ENCODE measurements around the gene TRRAP. TPM values are rescaled to one million over a fixed set of nuclear protein-coding genes. Genes with fewer than 3 reads are reported as not detected.
"Not testable (repeated sequence)": the region's sequence is repeated elsewhere in the genome, so short reads cannot be mapped to it uniquely, and the experiment has no call there.

Gene TRRAP
- polyA plus RNA-seq, 1 donor (not counting 4 experiments of a cell fraction or from before 2014, with no cell fraction given), result 6.1 TPM

- Histone ChIP-seq H4K20me1 (ENCODE audit: control insufficient read depth, extremely low read depth, insufficient read depth, low read length) (no peaks in the 10 kb centered on the region), H3K27ac (ENCODE audit: control insufficient read depth, insufficient read depth, low read length) (no peak overlapping the region), H3K9ac (ENCODE audit: control insufficient read depth, extremely low read depth, insufficient read depth, low read length) (no peak overlapping the region), H3K79me2 (ENCODE audit: control insufficient read depth, insufficient read depth, low read length) (no peaks in the 10 kb centered on the region), H3K4me3 (ENCODE audit: control insufficient read depth in 2 of 3, extremely low read depth in 1 of 3, insufficient read depth in 2 of 3, low read depth in 1 of 3, low read length in 3 of 3) (no peak overlapping the region), H3K27me3 (ENCODE audit: control insufficient read depth, extremely low read depth, insufficient read depth, low read length) (peaks cover 2% of the 10 kb centered on the region), H3K4me2 (ENCODE audit: control insufficient read depth, extremely low read depth, insufficient read depth, low read depth, low read length) (no peak overlapping the region), H3K36me3 (ENCODE audit: control insufficient read depth in 2 of 2, extremely low read depth in 1 of 2, insufficient read depth in 2 of 2, low read length in 2 of 2) (no peaks in the 10 kb centered on the region), H3K9me3 (ENCODE audit: control insufficient read depth, low read depth, low read length) (no peaks in the 10 kb centered on the region), H2AFZ (ENCODE audit: control insufficient read depth, low read length) (no peak overlapping the region), H3K9me1 (ENCODE audit: control insufficient read depth, extremely low read depth, insufficient read depth, low read length) (no peaks in the 10 kb centered on the region), H3K4me1 (ENCODE audit: control insufficient read depth, extremely low read depth, insufficient read depth, low read length) (no peaks in the 10 kb centered on the region)
- FAIRE-seq, result no peak
- dilution Hi-C loops (cut with MboI; ENCODE audit: extremely low pct_ligation_motif_present, low sequenced_read_pairs), result loop anchor here (25.0 kb wide), 1 partner anchor 378 kb away; no protein-coding TSS in a partner anchor
- no peak for DNase-seq (ENCODE audit: low read depth, low spot score)
- no peak for TF ChIP-seq EZH2 (IDR thresholded peaks at IDR 0.05; ENCODE audit: low read length)
- TF ChIP-seq, protein P1, sequence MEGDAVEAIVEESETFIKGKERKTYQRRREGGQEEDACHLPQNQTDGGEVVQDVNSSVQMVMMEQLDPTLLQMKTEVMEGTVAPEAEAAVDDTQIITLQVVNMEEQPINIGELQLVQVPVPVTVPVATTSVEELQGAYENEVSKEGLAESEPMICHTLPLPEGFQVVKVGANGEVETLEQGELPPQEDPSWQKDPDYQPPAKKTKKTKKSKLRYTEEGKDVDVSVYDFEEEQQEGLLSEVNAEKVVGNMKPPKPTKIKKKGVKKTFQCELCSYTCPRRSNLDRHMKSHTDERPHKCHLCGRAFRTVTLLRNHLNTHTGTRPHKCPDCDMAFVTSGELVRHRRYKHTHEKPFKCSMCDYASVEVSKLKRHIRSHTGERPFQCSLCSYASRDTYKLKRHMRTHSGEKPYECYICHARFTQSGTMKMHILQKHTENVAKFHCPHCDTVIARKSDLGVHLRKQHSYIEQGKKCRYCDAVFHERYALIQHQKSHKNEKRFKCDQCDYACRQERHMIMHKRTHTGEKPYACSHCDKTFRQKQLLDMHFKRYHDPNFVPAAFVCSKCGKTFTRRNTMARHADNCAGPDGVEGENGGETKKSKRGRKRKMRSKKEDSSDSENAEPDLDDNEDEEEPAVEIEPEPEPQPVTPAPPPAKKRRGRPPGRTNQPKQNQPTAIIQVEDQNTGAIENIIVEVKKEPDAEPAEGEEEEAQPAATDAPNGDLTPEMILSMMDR (optimal IDR thresholded peaks at IDR 0.05 in 1 of 3, IDR thresholded peaks at IDR 0.05 in 1 of 3, conservative IDR thresholded peaks at IDR 0.05 in 1 of 3; ENCODE audit: extremely low read depth in 1 of 3, insufficient read depth in 2 of 3, low read length in 3 of 3), result no peak
Observed at GRCh38 chr7:98840722-98841121, 37.6 kb upstream of the TRRAP start.

DNA sequence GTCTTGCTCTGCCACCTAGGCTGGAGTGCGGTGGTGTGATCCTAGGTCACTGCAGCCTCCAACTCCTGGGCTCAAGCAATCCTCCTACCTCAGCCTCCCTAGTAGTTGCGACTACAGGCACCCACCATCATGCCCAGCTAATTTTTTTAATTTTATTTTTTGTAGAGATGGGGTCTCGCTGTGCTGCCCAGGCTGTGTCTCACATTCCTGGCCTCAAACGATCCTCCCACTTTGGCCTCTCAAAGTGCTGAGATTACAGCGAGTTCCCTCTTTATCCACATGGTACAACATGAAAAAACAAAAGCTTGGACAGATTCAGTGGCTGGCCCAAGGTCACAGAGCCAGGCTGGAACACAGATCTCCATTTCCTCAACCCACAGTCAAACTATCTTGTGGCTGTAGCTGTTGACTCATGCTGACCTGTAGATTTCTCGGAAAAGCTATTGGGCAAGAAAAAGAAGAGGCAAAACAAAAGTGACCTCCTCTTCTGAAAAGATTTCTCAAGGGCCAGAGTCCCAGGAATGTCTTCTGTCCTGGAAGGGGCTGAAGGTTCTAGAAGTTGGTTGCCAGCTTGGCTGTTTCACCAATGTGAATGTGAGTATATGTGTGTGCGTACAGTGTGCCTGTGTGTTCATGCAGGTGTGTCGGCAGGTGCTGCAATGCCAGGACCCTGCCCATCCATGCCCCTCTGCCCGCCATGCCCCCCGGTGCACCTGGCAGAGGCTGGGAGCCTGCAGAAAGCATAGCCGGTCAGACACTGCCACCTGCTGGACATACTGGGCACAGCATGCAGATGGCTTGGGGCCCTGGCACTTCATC, 36.9 kb upstream of the TRRAP start:
- no peak overlapping the region for H3K4me3 ChIP-seq (ENCODE audit: control insufficient read depth in 2 of 3, extremely low read depth in 1 of 3, insufficient read depth in 2 of 3, low read depth in 1 of 3, low read length in 3 of 3)
- no peaks in the 10 kb centered on the region for H4K20me1 ChIP-seq (ENCODE audit: control insufficient read depth, extremely low read depth, insufficient read depth, low read length)
- no peak overlapping the region for H3K4me2 ChIP-seq (ENCODE audit: control insufficient read depth, extremely low read depth, insufficient read depth, low read depth, low read length)
- no peak overlapping the region for H3K9ac ChIP-seq (ENCODE audit: control insufficient read depth, extremely low read depth, insufficient read depth, low read length)
- no peaks in the 10 kb centered on the region for H3K4me1 ChIP-seq (ENCODE audit: control insufficient read depth, extremely low read depth, insufficient read depth, low read length)
- no peak overlapping the region for H2AFZ ChIP-seq (ENCODE audit: control insufficient read depth, low read length)
- no peaks in the 10 kb centered on the region for H3K79me2 ChIP-seq (ENCODE audit: control insufficient read depth, insufficient read depth, low read length)
- peaks cover 2% of the 10 kb centered on the region for H3K27me3 ChIP-seq (ENCODE audit: control insufficient read depth, extremely low read depth, insufficient read depth, low read length)
- TF ChIP-seq, protein P1 (optimal IDR thresholded peaks at IDR 0.05 in 1 of 3, IDR thresholded peaks at IDR 0.05 in 1 of 3, conservative IDR thresholded peaks at IDR 0.05 in 1 of 3; ENCODE audit: extremely low read depth in 1 of 3, insufficient read depth in 2 of 3, low read length in 3 of 3), result peak; percentile 87 to 98 (median 94)
- TF ChIP-seq EZH2 (IDR thresholded peaks at IDR 0.05; ENCODE audit: low read length), result no peak
- DNase-seq (ENCODE audit: low read depth, low spot score), result no peak
- H3K9me1 ChIP-seq (ENCODE audit: control insufficient read depth, extremely low read depth, insufficient read depth, low read length), result no peaks in the 10 kb centered on the region
- H3K36me3 ChIP-seq (ENCODE audit: control insufficient read depth in 2 of 2, extremely low read depth in 1 of 2, insufficient read depth in 2 of 2, low read length in 2 of 2), result no peaks in the 10 kb centered on the region
- no peak overlapping the region for H3K27ac ChIP-seq (ENCODE audit: control insufficient read depth, insufficient read depth, low read length)
- H3K9me3 ChIP-seq (ENCODE audit: control insufficient read depth, low read depth, low read length), result no peaks in the 10 kb centered on the region
- dilution Hi-C loops (cut with MboI; ENCODE audit: extremely low pct_ligation_motif_present, low sequenced_read_pairs), result loop anchor here (25.0 kb wide), 1 partner anchor 379 kb away; no protein-coding TSS in a partner anchor
- FAIRE-seq, result no peak

DNA sequence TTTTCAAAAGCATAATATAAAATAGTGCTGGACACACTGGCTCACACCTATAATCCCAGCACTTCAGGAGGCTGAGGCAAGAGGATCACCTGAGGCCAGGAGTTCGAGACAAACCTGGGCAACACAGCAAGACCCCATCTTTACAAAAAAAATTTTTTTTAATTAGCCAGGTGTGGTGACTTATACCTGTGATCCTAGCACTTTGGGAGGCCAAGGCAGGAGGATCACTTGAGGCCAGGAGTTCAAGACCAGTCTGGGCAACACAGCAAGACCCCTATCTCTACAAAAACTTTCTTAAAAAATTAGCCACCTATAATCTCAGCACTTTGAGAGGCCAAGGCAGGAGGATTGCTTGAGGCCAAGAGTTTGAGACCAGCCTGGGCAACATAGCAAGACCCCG, 35.8 kb upstream of the TRRAP start:
- not testable (repeated sequence) for H4K20me1 ChIP-seq (ENCODE audit: control insufficient read depth, extremely low read depth, insufficient read depth, low read length); FAIRE-seq; H3K79me2 ChIP-seq (ENCODE audit: control insufficient read depth, insufficient read depth, low read length); H3K27me3 ChIP-seq (ENCODE audit: control insufficient read depth, extremely low read depth, insufficient read depth, low read length); H3K4me1 ChIP-seq (ENCODE audit: control insufficient read depth, extremely low read depth, insufficient read depth, low read length); DNase-seq (ENCODE audit: low read depth, low spot score); H3K27ac ChIP-seq (ENCODE audit: control insufficient read depth, insufficient read depth, low read length); H3K4me2 ChIP-seq (ENCODE audit: control insufficient read depth, extremely low read depth, insufficient read depth, low read depth, low read length); H2AFZ ChIP-seq (ENCODE audit: control insufficient read depth, low read length); H3K9ac ChIP-seq (ENCODE audit: control insufficient read depth, extremely low read depth, insufficient read depth, low read length); H3K9me3 ChIP-seq (ENCODE audit: control insufficient read depth, low read depth, low read length); H3K9me1 ChIP-seq (ENCODE audit: control insufficient read depth, extremely low read depth, insufficient read depth, low read length); H3K4me3 ChIP-seq (ENCODE audit: control insufficient read depth in 2 of 3, extremely low read depth in 1 of 3, insufficient read depth in 2 of 3, low read depth in 1 of 3, low read length in 3 of 3); H3K36me3 ChIP-seq (ENCODE audit: control insufficient read depth in 2 of 2, extremely low read depth in 1 of 2, insufficient read depth in 2 of 2, low read length in 2 of 2)
- dilution Hi-C loops (cut with MboI; ENCODE audit: extremely low pct_ligation_motif_present, low sequenced_read_pairs), result loop anchor here (25.0 kb wide), 1 partner anchor 380 kb away; no protein-coding TSS in a partner anchor
